Karpas-422 (cell line): Measurements from ENCODE around the gene SSX2IP. TPM values are rescaled to one million over a fixed set of nuclear protein-coding genes. Genes with fewer than 3 reads are reported as not detected.
A peak's percentile ranks its signal among the peaks of the same experiment; 100 is the strongest.

Experiments used
- DNase-seq: peaks from one replicate; pipeline ENCODE4 v3.0.0-alpha.2; 2015
- H2AFZ ChIP-seq: fragments of 200-600 bp; sonication (generic); 2 replicates; pipeline ENCODE4 v1.6.1; 2014; ENCODE audit warnings: antibody characterized with exemption, low read length, mixed read lengths
- H3K27ac ChIP-seq: fragments of 200-600 bp; sonication (generic); 2 replicates; pipeline ENCODE4 v1.5.1; 2014; ENCODE audit warnings: mild to moderate bottlenecking, low read length, moderate library complexity
- H3K27me3 ChIP-seq: fragments of 200-600 bp; sonication (generic); 2 replicates; pipeline ENCODE4 v1.6.1; 2014; ENCODE audit warnings: low read length, mixed read lengths
- H3K36me3 ChIP-seq: fragments of 200-600 bp; sonication (generic); 2 replicates; pipeline ENCODE4 v1.6.1; 2014; ENCODE audit warnings: low read length, mixed read lengths; ENCODE audit not compliant: insufficient read depth
- H3K4me1 ChIP-seq: fragments of 200-600 bp; sonication (generic); 2 replicates; pipeline ENCODE4 v1.6.1; 2014; ENCODE audit warnings: mild to moderate bottlenecking, low read length, mixed read lengths
- H3K4me2 ChIP-seq: fragments of 200-600 bp; sonication (generic); 2 replicates; pipeline ENCODE4 v1.6.1; 2014; ENCODE audit warnings: low read length, low read depth, mild to moderate bottlenecking; ENCODE audit not compliant: poor library complexity, severe bottlenecking
- H3K4me3 ChIP-seq: fragments of 200-600 bp; sonication (generic); 2 replicates; pipeline ENCODE4 v1.5.1; 2014; ENCODE audit warnings: mild to moderate bottlenecking, antibody characterized with exemption, low read length, mixed read lengths
- H3K79me2 ChIP-seq: fragments of 200-600 bp; sonication (generic); 2 replicates; pipeline ENCODE4 v1.6.1; 2014; ENCODE audit warnings: mild to moderate bottlenecking, low read length, mixed read lengths
- H3K9ac ChIP-seq: fragments of 200-600 bp; sonication (generic); 2 replicates; pipeline ENCODE4 v1.6.0; 2014; ENCODE audit warnings: low read length
- H3K9me2 ChIP-seq: fragments of 200-600 bp; sonication (generic), shearing (Covaris generic); replicated peaks from 2 replicates; pipeline ENCODE4 v1.6.0; 2014; ENCODE audit warnings: mild to moderate bottlenecking, low read length, moderate library complexity; ENCODE audit not compliant: insufficient read depth
- H3K9me3 ChIP-seq: fragments of 300-700, 200-600 bp; sonication (generic); 2 replicates; pipeline ENCODE4 v1.6.1; 2014; ENCODE audit warnings: low read length, mixed read lengths
- H4K20me1 ChIP-seq: fragments of 200-600 bp; sonication (generic); 2 replicates; pipeline ENCODE4 v1.6.1; 2014; ENCODE audit warnings: mild to moderate bottlenecking, antibody characterized with exemption, low read length, low read depth; ENCODE audit not compliant: insufficient read depth
- total RNA-seq: library from RNA; depleted of rRNA; stranded (reverse); fragments of >200 nt; shearing (Covaris generic); gene quantifications from 2 replicates; pipeline ENCODE4 v1.2.3, GENCODE V29; 2014; ENCODE audit warnings: low replicate concordance

SSX2IP gene
- total RNA-seq, 1 experiment from 2014 or later: 29.0 TPM

GRCh38 chr1:84613887-84614286 lies 76.4 kb downstream of the SSX2IP start:
- Histone ChIP-seq H2AFZ (no peak overlapping the region), H3K36me3 (no peaks in the 10 kb centered on the region), H3K4me3 (no peak overlapping the region), H3K9ac (no peak overlapping the region), H4K20me1 (no peaks in the 10 kb centered on the region), H3K79me2 (no peaks in the 10 kb centered on the region), H3K9me2 (no peaks in the 10 kb centered on the region), H3K9me3 (no peaks in the 10 kb centered on the region), H3K27ac (no peak overlapping the region), H3K4me1 (no peaks in the 10 kb centered on the region), H3K4me2 (no peak overlapping the region), H3K27me3 (no peaks in the 10 kb centered on the region)
- DNase-seq: no peak

DNA sequence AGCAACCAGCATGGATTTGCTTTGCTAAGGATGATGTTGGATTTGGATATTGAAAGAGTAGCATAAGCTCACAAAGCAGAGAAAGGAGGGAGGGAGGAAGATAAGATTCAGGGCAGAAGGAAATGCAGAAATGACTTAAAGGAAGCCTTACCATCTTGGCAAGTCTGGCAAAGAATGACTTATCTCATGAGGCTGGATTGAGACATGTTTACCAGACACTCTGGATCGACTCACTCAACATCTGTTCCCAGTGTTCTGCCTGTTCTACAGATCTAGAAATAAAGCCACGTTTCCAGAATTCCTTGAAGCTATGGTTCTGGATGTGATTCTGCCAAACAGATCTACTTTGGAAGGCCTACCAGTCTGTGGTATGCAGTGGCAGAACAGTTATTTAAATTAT lies 77.2 kb downstream of the SSX2IP start:
- no peak overlapping the region for H3K27ac ChIP-seq
- no peaks in the 10 kb centered on the region for H3K9me2 ChIP-seq
- no peaks in the 10 kb centered on the region for H3K36me3 ChIP-seq
- no peak overlapping the region for H2AFZ ChIP-seq
- no peak overlapping the region for H3K4me3 ChIP-seq
- no peaks in the 10 kb centered on the region for H4K20me1 ChIP-seq
- H3K9me3 ChIP-seq: no peaks in the 10 kb centered on the region
- no peak for DNase-seq
- H3K27me3 ChIP-seq: no peaks in the 10 kb centered on the region
- H3K9ac ChIP-seq: no peak overlapping the region
- no peaks in the 10 kb centered on the region for H3K79me2 ChIP-seq
- H3K4me1 ChIP-seq: no peaks in the 10 kb centered on the region
- no peak overlapping the region for H3K4me2 ChIP-seq

- H3K9me2 ChIP-seq: no peaks in the 10 kb centered on the region
- no peak overlapping the region for H3K27ac ChIP-seq
- H3K79me2 ChIP-seq: no peaks in the 10 kb centered on the region
- no peak for DNase-seq
- H3K4me3 ChIP-seq: no peak overlapping the region
- H3K27me3 ChIP-seq: no peaks in the 10 kb centered on the region
- H3K4me2 ChIP-seq: no peak overlapping the region
- no peak overlapping the region for H2AFZ ChIP-seq
- H3K36me3 ChIP-seq: no peaks in the 10 kb centered on the region
- no peaks in the 10 kb centered on the region for H3K9me3 ChIP-seq
- no peak overlapping the region for H3K9ac ChIP-seq
- no peaks in the 10 kb centered on the region for H4K20me1 ChIP-seq
- H3K4me1 ChIP-seq: no peaks in the 10 kb centered on the region
Observed at GRCh38 chr1:84611796-84612195, 78.5 kb downstream of the SSX2IP start.

- Histone ChIP-seq H3K4me2 (no peak overlapping the region), H3K4me3 (no peak overlapping the region), H3K9me2 (no peaks in the 10 kb centered on the region), H2AFZ (no peak overlapping the region), H4K20me1 (no peaks in the 10 kb centered on the region), H3K9ac (no peak overlapping the region), H3K27me3 (no peaks in the 10 kb centered on the region), H3K27ac (no peak overlapping the region), H3K4me1 (no peaks in the 10 kb centered on the region), H3K36me3 (no peaks in the 10 kb centered on the region), H3K9me3 (peaks cover 2% of the 10 kb centered on the region), H3K79me2 (no peaks in the 10 kb centered on the region)
- no peak for DNase-seq
Observed at GRCh38 chr1:84611091-84611490, 79.2 kb downstream of the SSX2IP start.

- Histone ChIP-seq H4K20me1 (no peaks in the 10 kb centered on the region), H3K36me3 (no peaks in the 10 kb centered on the region), H3K27me3 (no peaks in the 10 kb centered on the region), H3K9me3 (peaks cover 16% of the 10 kb centered on the region), H3K4me1 (no peaks in the 10 kb centered on the region), H3K4me3 (no peak overlapping the region), H3K9ac (no peak overlapping the region), H3K27ac (no peak overlapping the region), H3K4me2 (no peak overlapping the region), H2AFZ (no peak overlapping the region), H3K79me2 (no peaks in the 10 kb centered on the region), H3K9me2 (no peaks in the 10 kb centered on the region)
- no peak for DNase-seq
Observed at GRCh38 chr1:84606977-84607376, 83.3 kb downstream of the SSX2IP start.

DNA sequence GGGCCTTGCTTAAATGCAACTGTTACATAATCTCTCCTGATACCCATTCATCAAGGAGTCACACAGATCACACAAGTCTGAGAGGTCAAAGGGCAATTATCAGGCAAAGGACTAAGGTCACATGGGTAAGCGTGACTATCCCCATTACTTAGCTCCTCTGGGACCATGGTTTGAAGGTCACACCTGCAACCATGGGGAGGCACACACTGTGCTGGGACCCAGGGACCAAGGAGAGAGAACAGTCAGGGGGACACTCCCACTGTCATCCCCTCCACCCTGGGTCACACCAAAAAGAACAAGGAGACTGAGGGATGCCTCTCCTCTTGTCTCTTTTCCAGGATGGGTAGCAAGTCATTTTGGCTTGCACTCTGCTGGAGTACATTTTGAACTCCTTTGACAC lies 85.1 kb downstream of the SSX2IP start:
- Histone ChIP-seq H3K4me3 (no peak overlapping the region), H3K4me2 (no peak overlapping the region), H3K27me3 (no peaks in the 10 kb centered on the region), H3K79me2 (no peaks in the 10 kb centered on the region), H3K9ac (no peak overlapping the region), H3K36me3 (no peaks in the 10 kb centered on the region), H2AFZ (no peak overlapping the region), H3K27ac (no peak overlapping the region), H4K20me1 (no peaks in the 10 kb centered on the region), H3K4me1 (no peaks in the 10 kb centered on the region), H3K9me3 (peaks cover 16% of the 10 kb centered on the region), H3K9me2 (no peaks in the 10 kb centered on the region)
- no peak for DNase-seq

GRCh38 chr1:84603941-84604830 lies 86.1 kb downstream of the SSX2IP start:
- no peaks in the 10 kb centered on the region for H3K79me2 ChIP-seq
- H4K20me1 ChIP-seq: no peaks in the 10 kb centered on the region
- peak; percentile 67 for DNase-seq
- no peak overlapping the region for H3K4me2 ChIP-seq
- no peaks in the 10 kb centered on the region for H3K27me3 ChIP-seq
- no peak overlapping the region for H2AFZ ChIP-seq
- H3K36me3 ChIP-seq: no peaks in the 10 kb centered on the region
- no peaks in the 10 kb centered on the region for H3K9me2 ChIP-seq
- no peak overlapping the region for H3K9ac ChIP-seq
- H3K4me1 ChIP-seq: no peaks in the 10 kb centered on the region
- no peak overlapping the region for H3K4me3 ChIP-seq
- no peak overlapping the region for H3K27ac ChIP-seq
- H3K9me3 ChIP-seq: peaks cover 16% of the 10 kb centered on the region

- H3K79me2 ChIP-seq: no peaks in the 10 kb centered on the region
- no peaks in the 10 kb centered on the region for H3K36me3 ChIP-seq
- no peak overlapping the region for H3K4me2 ChIP-seq
- no peaks in the 10 kb centered on the region for H3K9me2 ChIP-seq
- no peak overlapping the region for H3K27ac ChIP-seq
- peaks cover 16% of the 10 kb centered on the region for H3K9me3 ChIP-seq
- no peak overlapping the region for H3K4me3 ChIP-seq
- H4K20me1 ChIP-seq: no peaks in the 10 kb centered on the region
- no peaks in the 10 kb centered on the region for H3K4me1 ChIP-seq
- DNase-seq: no peak
- H2AFZ ChIP-seq: no peak overlapping the region
- no peaks in the 10 kb centered on the region for H3K27me3 ChIP-seq
- no peak overlapping the region for H3K9ac ChIP-seq
Observed at GRCh38 chr1:84603223-84603622, 87.0 kb downstream of the SSX2IP start.
